MCF 10A (cell line): ENCODE measurements around the gene KRTAP4-11. TPM values are rescaled to one million over a fixed set of nuclear protein-coding genes. Genes with fewer than 3 reads are reported as not detected.
"Not testable (repeated sequence)": the region's sequence is repeated elsewhere in the genome, so short reads cannot be mapped to it uniquely, and the experiment has no call there.

Source experiments
- BruUV-seq: library from RNA; stranded (reverse); fragments of 400-500 nt; replicated peaks from 2 replicates; lab custom pipeline; 2021; lab: Mats Ljungman, UMichigan
- CTCF ChIA-PET: fragments of 300-600 bp; sonication (Branson Sonifier 250); formaldehyde crosslinking; extraction: SDS; loops from one replicate; lab custom pipeline; 2021; ENCODE audit warnings: antibody characterized with exemption, inconsistent platforms; lab: Yijun Ruan, JAX
- POLR2A ChIA-PET: fragments of 300-600, 350-650 bp; sonication (Branson Sonifier 250); formaldehyde crosslinking; extraction: SDS; loops from one replicate; lab custom pipeline; 2020; ENCODE audit warnings: antibody characterized with exemption, inconsistent platforms; lab: Yijun Ruan, JAX
- DNase-seq: peaks from one replicate; pipeline ENCODE4 v3.0.0-alpha.2; 2018; ENCODE audit not compliant: unreplicated experiment
- H3K27ac Mint-ChIP-seq: one replicate; pipeline ENCODE4 v1.8.0; 2022; ENCODE audit warnings: mild to moderate bottlenecking, low read depth, mixed read lengths; ENCODE audit not compliant: unreplicated experiment
- H3K27me3 Mint-ChIP-seq: one replicate; pipeline ENCODE4 v1.8.0; 2022; ENCODE audit warnings: mixed read lengths; ENCODE audit not compliant: insufficient read depth, unreplicated experiment
- H3K36me3 Mint-ChIP-seq: one replicate; pipeline ENCODE4 v1.8.0; 2022; ENCODE audit warnings: mild to moderate bottlenecking, moderate library complexity, mixed read lengths; ENCODE audit not compliant: insufficient read depth, unreplicated experiment
- H3K4me1 Mint-ChIP-seq: one replicate; pipeline ENCODE4 v1.8.0; 2022; ENCODE audit warnings: mixed read lengths; ENCODE audit not compliant: insufficient read depth, unreplicated experiment
- H3K4me3 Mint-ChIP-seq: one replicate; pipeline ENCODE4 v1.8.0; 2022; ENCODE audit warnings: mild to moderate bottlenecking, moderate library complexity, mixed read lengths; ENCODE audit not compliant: unreplicated experiment
- H3K9me3 Mint-ChIP-seq: one replicate; pipeline ENCODE4 v1.8.0; 2022; ENCODE audit warnings: mixed read lengths; ENCODE audit not compliant: unreplicated experiment
- intact Hi-C: fragments of 100-400 bp; cut with micrococcal nuclease; formaldehyde crosslinking; loops from 2 replicates; pipeline ENCODE4 v1.14.1; 2022
- total RNA-seq: library from RNA; stranded (reverse); gene quantifications from 2 replicates; pipeline ENCODE4 v1.2.3, GENCODE V29; 2022
- TF ChIP-seq, protein P1 (sequence below): fragments of 200-600 bp; IDR thresholded peaks from one replicate; pipeline ENCODE4 v1.8.0; 2022; ENCODE audit warnings: antibody characterized with exemption, mild to moderate bottlenecking; ENCODE audit not compliant: unreplicated experiment

KRTAP4-11 gene
- total RNA-seq, 1 experiment from 2014 or later, result not detected

DNA sequence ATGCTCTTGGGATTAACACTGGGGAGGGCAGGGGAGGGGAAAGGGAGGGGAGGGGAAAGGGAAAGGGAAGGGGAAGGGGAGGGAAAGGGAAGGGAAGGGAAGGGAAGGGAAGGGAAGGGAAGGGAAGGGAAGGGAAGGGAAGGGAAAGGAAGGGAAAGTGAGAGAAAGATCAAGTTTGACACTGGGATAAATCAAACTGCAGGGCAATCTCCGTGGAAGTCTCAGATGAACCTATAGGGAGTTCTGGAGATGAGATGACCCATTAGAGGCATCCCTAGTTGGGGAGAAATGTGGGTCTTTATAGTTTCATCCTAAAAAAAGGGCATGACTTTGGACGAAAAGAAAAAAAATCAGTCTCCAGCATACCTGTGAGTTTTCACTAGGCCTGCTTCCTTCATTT is 3.6 kb upstream of the KRTAP4-11 start:
- BruUV-seq, result no TSS peak
- CTCF ChIA-PET, result no interaction called here
- H3K27ac Mint-ChIP-seq, result no peak overlapping the region
- intact Hi-C loops, result no loop called here
- DNase-seq, result no peak
- TF ChIP-seq, protein P1, sequence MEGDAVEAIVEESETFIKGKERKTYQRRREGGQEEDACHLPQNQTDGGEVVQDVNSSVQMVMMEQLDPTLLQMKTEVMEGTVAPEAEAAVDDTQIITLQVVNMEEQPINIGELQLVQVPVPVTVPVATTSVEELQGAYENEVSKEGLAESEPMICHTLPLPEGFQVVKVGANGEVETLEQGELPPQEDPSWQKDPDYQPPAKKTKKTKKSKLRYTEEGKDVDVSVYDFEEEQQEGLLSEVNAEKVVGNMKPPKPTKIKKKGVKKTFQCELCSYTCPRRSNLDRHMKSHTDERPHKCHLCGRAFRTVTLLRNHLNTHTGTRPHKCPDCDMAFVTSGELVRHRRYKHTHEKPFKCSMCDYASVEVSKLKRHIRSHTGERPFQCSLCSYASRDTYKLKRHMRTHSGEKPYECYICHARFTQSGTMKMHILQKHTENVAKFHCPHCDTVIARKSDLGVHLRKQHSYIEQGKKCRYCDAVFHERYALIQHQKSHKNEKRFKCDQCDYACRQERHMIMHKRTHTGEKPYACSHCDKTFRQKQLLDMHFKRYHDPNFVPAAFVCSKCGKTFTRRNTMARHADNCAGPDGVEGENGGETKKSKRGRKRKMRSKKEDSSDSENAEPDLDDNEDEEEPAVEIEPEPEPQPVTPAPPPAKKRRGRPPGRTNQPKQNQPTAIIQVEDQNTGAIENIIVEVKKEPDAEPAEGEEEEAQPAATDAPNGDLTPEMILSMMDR, result no peak
- H3K9me3 Mint-ChIP-seq, result peaks cover 5% of the 10 kb centered on the region
- no peak overlapping the region for H3K4me3 Mint-ChIP-seq
- POLR2A ChIA-PET, result interaction anchor here (0.6 kb wide), 1 partner anchor 471 kb away, joined by 4 read pairs; no protein-coding TSS in a partner anchor
- H3K36me3 Mint-ChIP-seq, result no peaks in the 10 kb centered on the region
- H3K27me3 Mint-ChIP-seq, result peaks cover 12% of the 10 kb centered on the region
- H3K4me1 Mint-ChIP-seq, result peaks cover 11% of the 10 kb centered on the region

DNA sequence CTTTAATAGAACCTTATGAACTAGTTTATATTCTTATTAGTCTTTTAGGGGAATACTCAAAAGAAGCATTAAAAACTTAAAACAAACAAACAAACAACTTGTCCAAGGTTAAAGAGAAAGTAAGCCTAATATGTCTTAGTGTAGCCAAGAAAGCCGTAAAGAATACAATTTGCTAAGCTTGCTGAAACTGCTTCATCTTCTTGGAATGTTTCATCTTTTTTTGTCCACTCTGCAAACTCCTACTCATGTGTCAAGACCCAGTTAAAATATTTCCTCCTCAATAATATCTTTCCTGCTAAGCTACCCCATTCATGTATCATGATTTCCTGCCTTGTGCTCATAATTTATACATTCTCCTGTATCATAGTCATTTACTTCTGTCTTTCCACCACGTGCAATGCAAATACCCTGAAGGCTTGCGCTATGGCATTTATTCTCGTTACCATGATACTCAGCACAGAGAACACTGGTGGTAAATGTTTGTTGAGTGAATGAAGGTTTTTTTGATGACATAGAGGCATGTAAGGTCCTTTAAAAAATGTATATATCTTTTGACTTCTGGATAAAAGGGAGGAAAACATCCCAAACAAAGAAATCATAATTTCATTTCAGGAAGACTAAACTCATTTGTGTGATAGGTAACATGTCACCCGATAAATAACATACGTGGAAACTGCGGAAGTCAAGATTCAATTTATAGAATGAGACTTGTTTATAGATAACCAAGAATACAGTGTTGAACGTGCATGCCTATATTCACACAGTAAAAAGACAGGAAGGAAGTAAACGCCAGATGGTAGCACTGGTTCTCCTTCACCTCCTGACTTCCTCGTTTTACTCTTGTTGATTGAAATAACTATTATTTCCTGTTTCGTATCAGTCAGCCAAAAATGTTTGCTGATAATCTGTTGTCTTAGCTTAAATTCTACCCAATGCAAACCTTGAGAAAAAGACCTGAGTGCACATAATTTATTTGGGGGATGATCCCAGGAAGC is 1.8 kb upstream of the KRTAP4-11 start:
- Mint-ChIP-seq H3K27me3 (peaks cover 13% of the 10 kb centered on the region), H3K4me1 (peaks cover 11% of the 10 kb centered on the region)
- POLR2A ChIA-PET, result interaction anchor here (0.8 kb wide), 1 partner anchor 171 kb away, joined by 3 read pairs; no protein-coding TSS in a partner anchor
- intact Hi-C loops, H3K4me3 Mint-ChIP-seq, DNase-seq, CTCF ChIA-PET, H3K27ac Mint-ChIP-seq, H3K9me3 Mint-ChIP-seq, H3K36me3 Mint-ChIP-seq, BruUV-seq: not testable (repeated sequence)

DNA sequence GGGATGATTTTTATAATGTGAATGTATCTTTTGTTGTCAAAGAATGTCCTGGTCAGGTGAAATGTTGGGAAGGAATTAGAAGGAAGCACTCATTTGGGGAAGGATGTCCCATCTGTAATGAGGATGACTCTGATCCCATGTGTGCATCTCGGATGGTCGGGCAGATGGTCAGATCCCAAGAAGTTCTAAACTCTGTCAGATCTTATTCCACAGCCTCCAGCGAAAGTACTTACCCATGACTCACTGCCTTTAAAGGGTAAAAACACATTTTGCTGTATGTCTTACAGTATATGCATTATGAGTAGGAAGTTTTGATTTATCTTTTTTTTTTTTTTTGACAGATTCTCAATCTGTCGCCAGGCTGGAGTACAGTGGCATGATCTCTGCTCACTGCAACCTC is 548 bp upstream of the KRTAP4-11 start:
- no TSS peak for BruUV-seq
- Mint-ChIP-seq H3K9me3 (peaks cover 5% of the 10 kb centered on the region), H3K4me3 (no peak overlapping the region), H3K36me3 (no peaks in the 10 kb centered on the region), H3K27me3 (peaks cover 13% of the 10 kb centered on the region), H3K4me1 (peaks cover 11% of the 10 kb centered on the region), H3K27ac (no peak overlapping the region)
- ChIA-PET CTCF (no interaction called here), POLR2A (no interaction called here)
- intact Hi-C loops, result no loop called here
- TF ChIP-seq, protein P1, result no peak
- DNase-seq, result peak; percentile 2

DNA sequence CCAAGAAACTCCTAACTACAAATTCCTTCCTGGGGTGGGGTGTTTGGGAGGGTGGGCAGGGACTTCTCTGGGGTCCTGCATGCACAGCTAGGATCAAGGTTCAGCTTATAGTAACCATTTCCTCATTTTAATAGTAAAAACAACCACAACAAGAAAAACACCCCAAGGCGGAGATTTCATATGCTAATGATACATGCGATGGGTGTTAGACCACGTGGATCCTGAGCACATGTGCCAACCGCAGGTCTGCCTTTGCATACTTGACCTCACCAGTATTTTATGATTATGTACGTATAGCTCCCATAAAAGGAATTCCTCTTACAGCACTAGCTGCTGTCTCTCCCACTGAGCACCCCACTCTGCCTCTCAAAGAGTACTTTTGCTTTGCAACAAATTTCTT is 1.9 kb downstream of the KRTAP4-11 start:
- BruUV-seq, result no TSS peak
- H3K36me3 Mint-ChIP-seq, result no peaks in the 10 kb centered on the region
- ChIA-PET CTCF (no interaction called here), POLR2A (no interaction called here)
- no peaks in the 10 kb centered on the region for H3K9me3 Mint-ChIP-seq
- H3K4me1 Mint-ChIP-seq, result peaks cover 5% of the 10 kb centered on the region
- DNase-seq, result no peak
- H3K27me3 Mint-ChIP-seq, result peaks cover 13% of the 10 kb centered on the region
- intact Hi-C loops, result no loop called here
- TF ChIP-seq, protein P1, result no peak
- no peak overlapping the region for H3K4me3 Mint-ChIP-seq
- H3K27ac Mint-ChIP-seq, result no peak overlapping the region
